ENCODE results near the gene ZNF599. TPM values are rescaled to one million over a fixed set of nuclear protein-coding genes. Genes with fewer than 3 reads are reported as not detected.
A peak's percentile ranks its signal among the peaks of the same experiment; 100 is the strongest.

The ZNF599 gene
- total RNA-seq, 1 donor from 2014 or later: 5.7 TPM

DNA sequence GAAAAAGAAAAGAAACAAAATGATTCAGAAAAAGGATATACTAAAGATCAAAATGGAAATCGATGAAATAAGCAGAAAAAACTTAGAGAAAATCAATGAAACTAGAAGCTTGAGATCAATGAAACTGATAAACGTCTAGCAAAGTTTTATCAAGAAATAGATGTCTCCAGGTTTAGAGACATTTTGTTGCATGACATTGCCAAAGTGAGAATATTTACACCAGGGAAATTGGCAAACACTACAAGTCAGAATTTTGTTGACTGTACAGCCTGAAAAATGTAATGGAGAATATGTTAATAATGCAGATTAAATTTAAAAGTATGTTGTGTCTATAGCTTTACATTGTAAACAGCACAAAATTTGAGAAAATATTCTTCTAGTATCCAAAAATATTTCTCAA lies 5.3 kb upstream of the ZNF599 start:
- Mint-ChIP-seq H3K9me3 (ENCODE audit: unreplicated experiment) (peaks cover 15% of the 10 kb centered on the region), H3K36me3 (ENCODE audit: low read depth, unreplicated experiment) (no peaks in the 10 kb centered on the region), H3K4me1 (ENCODE audit: low read depth, unreplicated experiment) (no peaks in the 10 kb centered on the region), H3K27ac (ENCODE audit: unreplicated experiment) (no peak overlapping the region), H3K4me3 (ENCODE audit: unreplicated experiment) (no peak overlapping the region), H3K27me3 (ENCODE audit: low read depth, unreplicated experiment) (peaks cover 24% of the 10 kb centered on the region)
- no peaks in the 10 kb centered on the region for H3K36me3 ChIP-seq (ENCODE audit: insufficient read depth, low read length)
- TF ChIP-seq, protein P1, sequence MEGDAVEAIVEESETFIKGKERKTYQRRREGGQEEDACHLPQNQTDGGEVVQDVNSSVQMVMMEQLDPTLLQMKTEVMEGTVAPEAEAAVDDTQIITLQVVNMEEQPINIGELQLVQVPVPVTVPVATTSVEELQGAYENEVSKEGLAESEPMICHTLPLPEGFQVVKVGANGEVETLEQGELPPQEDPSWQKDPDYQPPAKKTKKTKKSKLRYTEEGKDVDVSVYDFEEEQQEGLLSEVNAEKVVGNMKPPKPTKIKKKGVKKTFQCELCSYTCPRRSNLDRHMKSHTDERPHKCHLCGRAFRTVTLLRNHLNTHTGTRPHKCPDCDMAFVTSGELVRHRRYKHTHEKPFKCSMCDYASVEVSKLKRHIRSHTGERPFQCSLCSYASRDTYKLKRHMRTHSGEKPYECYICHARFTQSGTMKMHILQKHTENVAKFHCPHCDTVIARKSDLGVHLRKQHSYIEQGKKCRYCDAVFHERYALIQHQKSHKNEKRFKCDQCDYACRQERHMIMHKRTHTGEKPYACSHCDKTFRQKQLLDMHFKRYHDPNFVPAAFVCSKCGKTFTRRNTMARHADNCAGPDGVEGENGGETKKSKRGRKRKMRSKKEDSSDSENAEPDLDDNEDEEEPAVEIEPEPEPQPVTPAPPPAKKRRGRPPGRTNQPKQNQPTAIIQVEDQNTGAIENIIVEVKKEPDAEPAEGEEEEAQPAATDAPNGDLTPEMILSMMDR (IDR thresholded peaks at IDR 0.05; ENCODE audit: insufficient read depth, low read depth, low read length): no peak
- TF ChIP-seq EZH2 (IDR thresholded peaks at IDR 0.05; ENCODE audit: insufficient read depth, low read length): no peak
- no peak overlapping the region for H3K4me3 ChIP-seq (ENCODE audit: insufficient read depth, low read depth, low read length)
- H4K20me1 ChIP-seq (ENCODE audit: insufficient read depth, low read length): no peaks in the 10 kb centered on the region
- H3K9ac ChIP-seq (ENCODE audit: low read length): no peak overlapping the region
- no peaks in the 10 kb centered on the region for H3K27me3 ChIP-seq (ENCODE audit: insufficient read depth, low read length)
- no peaks in the 10 kb centered on the region for H3K79me2 ChIP-seq (ENCODE audit: insufficient read depth, low read length)
- H3K4me1 ChIP-seq (ENCODE audit: insufficient read depth, low read length): no peaks in the 10 kb centered on the region
- no peak overlapping the region for H2AFZ ChIP-seq (ENCODE audit: low read depth, low read length)
- FAIRE-seq: no peak
- no peak for DNase-seq (ENCODE audit: low read depth)
- no peak overlapping the region for H3K27ac ChIP-seq (ENCODE audit: low read depth, low read length)
- no peaks in the 10 kb centered on the region for H3K9me3 ChIP-seq (ENCODE audit: insufficient read depth, low read depth, low read length)
- H3K4me2 ChIP-seq (ENCODE audit: low read length): no peak overlapping the region

DNA sequence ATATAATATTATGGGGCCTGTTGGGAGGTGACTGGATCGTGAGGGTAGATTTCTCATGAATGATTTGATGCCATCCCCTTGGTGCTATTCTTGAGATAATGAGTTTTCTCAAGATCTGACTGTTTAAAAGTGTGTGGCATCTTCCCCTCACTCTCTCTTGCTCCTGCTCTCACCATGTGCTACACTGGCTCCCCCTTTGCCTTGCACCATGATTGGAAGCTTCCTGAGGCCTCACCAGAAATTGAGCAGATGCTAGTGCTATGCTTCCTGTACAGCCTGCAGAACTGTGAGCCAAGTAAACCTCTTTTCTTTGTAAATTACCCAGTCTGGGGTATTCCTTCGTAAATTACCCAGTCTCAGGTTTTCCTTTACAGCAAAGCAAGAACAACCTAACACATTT lies 1.8 kb upstream of the ZNF599 start:
- Histone ChIP-seq H3K36me3 (ENCODE audit: insufficient read depth, low read length) (no peaks in the 10 kb centered on the region), H3K9me3 (ENCODE audit: insufficient read depth, low read depth, low read length) (peaks cover 3% of the 10 kb centered on the region), H3K79me2 (ENCODE audit: insufficient read depth, low read length) (peaks cover 13% of the 10 kb centered on the region), H3K4me3 (ENCODE audit: insufficient read depth, low read depth, low read length) (no peak overlapping the region), H3K4me1 (ENCODE audit: insufficient read depth, low read length) (peaks cover 8% of the 10 kb centered on the region), H4K20me1 (ENCODE audit: insufficient read depth, low read length) (no peaks in the 10 kb centered on the region), H3K9ac (ENCODE audit: low read length) (no peak overlapping the region), H3K27me3 (ENCODE audit: insufficient read depth, low read length) (no peaks in the 10 kb centered on the region), H2AFZ (ENCODE audit: low read depth, low read length) (no peak overlapping the region), H3K4me2 (ENCODE audit: low read length) (no peak overlapping the region), H3K27ac (ENCODE audit: low read depth, low read length) (no peak overlapping the region)
- Mint-ChIP-seq H3K27ac (ENCODE audit: unreplicated experiment) (no peak overlapping the region), H3K4me1 (ENCODE audit: low read depth, unreplicated experiment) (peaks cover 3% of the 10 kb centered on the region), H3K36me3 (ENCODE audit: low read depth, unreplicated experiment) (peaks cover 18% of the 10 kb centered on the region), H3K4me3 (ENCODE audit: unreplicated experiment) (no peak overlapping the region), H3K9me3 (ENCODE audit: unreplicated experiment) (peaks cover 30% of the 10 kb centered on the region), H3K27me3 (ENCODE audit: low read depth, unreplicated experiment) (peaks cover 6% of the 10 kb centered on the region)
- TF ChIP-seq, protein P1 (IDR thresholded peaks at IDR 0.05; ENCODE audit: insufficient read depth, low read depth, low read length): no peak
- no peak for TF ChIP-seq EZH2 (IDR thresholded peaks at IDR 0.05; ENCODE audit: insufficient read depth, low read length)
- FAIRE-seq: no peak
- DNase-seq (ENCODE audit: low read depth): no peak

DNA sequence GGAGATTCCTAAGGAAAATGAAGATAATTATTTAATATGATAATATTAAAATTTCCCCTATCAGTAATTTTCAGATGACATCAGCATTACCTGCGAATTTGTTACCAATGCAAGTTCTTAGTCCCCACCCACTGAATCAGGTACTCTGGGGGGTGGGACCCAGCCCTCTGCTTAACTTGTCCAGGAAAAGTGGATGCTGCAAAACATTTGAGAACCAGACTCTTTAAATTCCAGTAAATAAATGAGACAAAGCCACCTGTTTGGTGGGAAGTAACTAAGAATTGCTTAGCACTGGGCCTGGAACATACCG lies 495 bp upstream of the ZNF599 start:
- no peaks in the 10 kb centered on the region for H3K27me3 ChIP-seq (ENCODE audit: insufficient read depth, low read length)
- Mint-ChIP-seq H3K27me3 (ENCODE audit: low read depth, unreplicated experiment) (peaks cover 4% of the 10 kb centered on the region), H3K9me3 (ENCODE audit: unreplicated experiment) (peaks cover 28% of the 10 kb centered on the region), H3K27ac (ENCODE audit: unreplicated experiment) (no peak overlapping the region), H3K4me1 (ENCODE audit: low read depth, unreplicated experiment) (peaks cover 3% of the 10 kb centered on the region), H3K4me3 (ENCODE audit: unreplicated experiment) (peak overlapping the region; percentile 95), H3K36me3 (ENCODE audit: low read depth, unreplicated experiment) (peaks cover 27% of the 10 kb centered on the region)
- no peaks in the 10 kb centered on the region for H4K20me1 ChIP-seq (ENCODE audit: insufficient read depth, low read length)
- peaks cover 13% of the 10 kb centered on the region for H3K79me2 ChIP-seq (ENCODE audit: insufficient read depth, low read length)
- peaks cover 8% of the 10 kb centered on the region for H3K4me1 ChIP-seq (ENCODE audit: insufficient read depth, low read length)
- TF ChIP-seq EZH2 (IDR thresholded peaks at IDR 0.05; ENCODE audit: insufficient read depth, low read length): no peak
- TF ChIP-seq, protein P1 (IDR thresholded peaks at IDR 0.05; ENCODE audit: insufficient read depth, low read depth, low read length): no peak
- H2AFZ ChIP-seq (ENCODE audit: low read depth, low read length): peak overlapping the region; percentile 97
- H3K9me3 ChIP-seq (ENCODE audit: insufficient read depth, low read depth, low read length): peaks cover 6% of the 10 kb centered on the region
- no peak overlapping the region for H3K27ac ChIP-seq (ENCODE audit: low read depth, low read length)
- H3K9ac ChIP-seq (ENCODE audit: low read length): no peak overlapping the region
- no peak for FAIRE-seq
- DNase-seq (ENCODE audit: low read depth): no peak
- peak overlapping the region; percentile 89 for H3K4me3 ChIP-seq (ENCODE audit: insufficient read depth, low read depth, low read length)
- peak overlapping the region; percentile 96 for H3K4me2 ChIP-seq (ENCODE audit: low read length)
- H3K36me3 ChIP-seq (ENCODE audit: insufficient read depth, low read length): no peaks in the 10 kb centered on the region

Measured in astrocyte (in vitro differentiated cells and primary cell).